ENCODE data around the gene CLN6.

DNA sequence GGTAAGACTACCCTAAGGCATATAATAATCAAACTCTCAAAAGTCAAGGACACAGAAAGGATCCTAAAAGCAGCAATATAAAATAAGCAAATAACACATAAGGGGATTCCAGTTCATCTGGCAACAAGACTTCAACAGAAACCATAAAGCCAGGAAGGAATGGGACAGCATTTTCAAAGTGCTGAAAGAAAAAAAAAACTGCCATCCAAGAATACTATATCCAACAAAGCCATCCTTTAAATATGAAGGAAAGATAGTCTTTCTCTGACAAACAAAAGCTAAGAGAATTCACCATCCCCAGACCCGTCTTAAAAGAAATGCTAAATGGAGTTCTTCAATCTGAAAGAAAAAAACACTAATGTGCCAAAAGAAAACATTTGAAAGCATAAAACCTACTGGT is 14.7 kb upstream of the CLN6 start:
- TF ChIP-seq, protein P1, sequence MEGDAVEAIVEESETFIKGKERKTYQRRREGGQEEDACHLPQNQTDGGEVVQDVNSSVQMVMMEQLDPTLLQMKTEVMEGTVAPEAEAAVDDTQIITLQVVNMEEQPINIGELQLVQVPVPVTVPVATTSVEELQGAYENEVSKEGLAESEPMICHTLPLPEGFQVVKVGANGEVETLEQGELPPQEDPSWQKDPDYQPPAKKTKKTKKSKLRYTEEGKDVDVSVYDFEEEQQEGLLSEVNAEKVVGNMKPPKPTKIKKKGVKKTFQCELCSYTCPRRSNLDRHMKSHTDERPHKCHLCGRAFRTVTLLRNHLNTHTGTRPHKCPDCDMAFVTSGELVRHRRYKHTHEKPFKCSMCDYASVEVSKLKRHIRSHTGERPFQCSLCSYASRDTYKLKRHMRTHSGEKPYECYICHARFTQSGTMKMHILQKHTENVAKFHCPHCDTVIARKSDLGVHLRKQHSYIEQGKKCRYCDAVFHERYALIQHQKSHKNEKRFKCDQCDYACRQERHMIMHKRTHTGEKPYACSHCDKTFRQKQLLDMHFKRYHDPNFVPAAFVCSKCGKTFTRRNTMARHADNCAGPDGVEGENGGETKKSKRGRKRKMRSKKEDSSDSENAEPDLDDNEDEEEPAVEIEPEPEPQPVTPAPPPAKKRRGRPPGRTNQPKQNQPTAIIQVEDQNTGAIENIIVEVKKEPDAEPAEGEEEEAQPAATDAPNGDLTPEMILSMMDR (IDR thresholded peaks at IDR 0.05; ENCODE audit: low read depth, low read length): no peak
- no peak for TF ChIP-seq POLR2A (IDR thresholded peaks at IDR 0.05; ENCODE audit: extremely low read depth, insufficient read length)
- TF ChIP-seq, protein P2, sequence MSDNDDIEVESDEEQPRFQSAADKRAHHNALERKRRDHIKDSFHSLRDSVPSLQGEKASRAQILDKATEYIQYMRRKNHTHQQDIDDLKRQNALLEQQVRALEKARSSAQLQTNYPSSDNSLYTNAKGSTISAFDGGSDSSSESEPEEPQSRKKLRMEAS (IDR thresholded peaks at IDR 0.05; ENCODE audit: low read depth, low read length): no peak
- TF ChIP-seq MYC (IDR thresholded peaks at IDR 0.05; ENCODE audit: low read depth, low read length): no peak
